G401.6 (cell line): ENCODE measurements around the gene TMEM87B.
"Not testable (repeated sequence)": the region's sequence is repeated elsewhere in the genome, so short reads cannot be mapped to it uniquely, and the experiment has no call there.

Source experiments
- FAIRE-seq: peaks from 2 replicates; lab custom pipeline; 2012; peaks lifted over from hg19 to GRCh38; lab: Jason Lieb, UNC

TMEM87B gene

DNA sequence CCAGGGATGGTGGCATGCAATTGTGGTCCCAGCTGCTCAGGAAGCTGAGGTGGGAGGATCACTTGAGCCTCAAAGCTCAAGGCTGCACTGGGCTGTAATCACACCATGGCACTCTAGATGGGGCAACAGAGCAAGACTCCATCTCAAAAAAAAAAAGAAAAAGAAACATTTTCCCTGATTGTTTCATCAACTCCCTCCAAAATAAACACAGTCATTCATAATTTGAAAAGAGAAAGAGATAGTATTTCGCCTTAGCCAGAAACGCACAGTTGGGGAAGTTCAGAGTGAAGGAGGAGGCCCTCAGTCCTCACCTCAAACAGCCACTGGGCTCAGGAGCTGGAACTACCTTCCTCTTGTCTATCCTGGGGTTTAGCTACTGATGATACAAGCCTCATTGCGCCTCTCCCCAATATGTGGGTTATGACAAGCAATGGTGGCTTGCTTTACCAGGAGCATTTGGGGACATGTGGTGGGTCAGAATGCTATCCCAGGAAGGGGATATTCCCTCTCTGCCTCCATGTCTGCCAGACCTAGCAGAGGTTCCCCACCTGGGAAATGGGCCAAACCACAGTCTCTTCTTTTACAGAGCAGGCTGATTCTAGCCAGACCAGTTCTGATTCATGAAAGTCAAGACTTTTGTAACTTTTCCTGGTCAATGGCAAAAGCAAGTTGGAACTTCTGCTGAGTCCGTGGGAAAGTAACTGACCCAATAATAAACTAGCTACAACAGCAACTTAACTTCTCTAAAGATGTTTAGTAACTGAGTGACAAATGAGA lies 22.2 kb upstream of the TMEM87B start:
- FAIRE-seq, result no peak

DNA sequence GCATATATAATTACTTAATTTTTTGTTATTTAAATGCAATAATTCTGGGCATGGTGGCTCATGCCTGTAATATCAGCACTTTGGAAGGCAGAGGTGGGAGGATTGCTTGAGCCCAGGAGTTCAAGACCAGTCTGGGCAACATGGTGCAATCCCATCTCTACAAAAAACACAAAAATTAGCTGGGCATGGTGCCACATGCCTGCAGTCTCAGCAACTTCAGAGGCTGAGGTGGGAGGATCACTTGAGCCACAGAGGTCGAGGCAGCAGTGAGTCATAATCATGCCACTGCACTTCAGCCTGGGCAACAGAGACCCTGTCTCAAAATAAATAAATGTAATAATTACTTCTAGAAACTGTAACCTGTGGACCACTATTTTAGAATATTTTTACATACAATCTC lies 21.5 kb upstream of the TMEM87B start:
- FAIRE-seq, result no peak

DNA sequence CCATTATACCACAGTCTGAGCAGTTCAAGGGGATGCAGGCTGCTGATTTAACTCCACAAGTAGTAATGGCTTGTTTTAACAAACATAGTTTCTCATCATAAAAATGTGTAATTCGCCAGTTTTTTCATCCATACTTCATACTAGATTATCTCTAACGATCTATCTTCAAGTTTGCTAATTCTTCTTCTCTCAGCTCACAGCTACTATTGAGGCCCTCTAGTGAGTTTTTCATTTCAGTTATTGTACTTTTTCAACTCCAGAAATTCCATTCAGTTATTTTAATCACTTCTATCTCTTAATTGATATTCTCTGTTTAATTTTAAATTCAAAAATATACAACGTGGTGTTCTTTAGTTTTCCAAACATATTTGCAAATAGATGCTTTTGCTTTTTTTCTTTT lies 20.1 kb upstream of the TMEM87B start:
- FAIRE-seq, result no peak

DNA sequence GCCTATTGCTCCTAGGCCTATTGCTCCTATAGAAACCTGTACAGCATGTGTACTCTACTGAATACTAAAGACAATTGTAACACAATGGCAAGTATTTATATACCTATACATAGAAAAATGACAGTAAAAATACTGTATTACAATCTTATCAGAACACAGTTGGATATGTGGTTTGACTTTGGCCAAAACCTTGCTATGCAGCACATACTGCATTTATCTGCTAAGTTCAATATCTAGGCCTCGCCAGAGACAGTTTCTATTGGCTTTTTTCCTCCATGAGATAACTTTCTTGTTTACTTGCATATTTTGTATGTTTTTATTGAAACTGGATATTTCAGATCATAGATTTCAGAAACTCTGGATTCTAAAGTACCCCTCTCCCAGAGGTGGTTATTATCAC lies 19.3 kb upstream of the TMEM87B start:
- no peak for FAIRE-seq

DNA sequence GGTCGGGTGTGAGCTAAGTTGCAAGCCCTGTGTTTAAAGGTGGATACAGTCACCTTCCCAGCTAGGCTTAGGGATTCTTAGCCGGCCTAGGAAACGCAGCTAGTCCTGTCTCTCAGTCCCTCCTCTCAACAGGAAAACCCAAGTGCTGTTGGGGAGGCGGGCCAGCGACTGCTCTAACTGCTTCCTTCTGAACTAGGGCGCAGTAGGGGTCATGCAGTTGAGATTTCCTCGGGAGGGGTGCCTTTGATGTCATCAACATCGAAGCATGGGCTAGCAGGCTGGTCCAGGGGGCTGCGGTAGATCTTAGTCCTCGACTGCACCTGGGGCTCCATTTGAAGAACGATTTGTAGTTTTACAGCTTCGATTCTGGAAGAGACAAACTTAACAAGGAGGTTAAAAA lies 15.5 kb upstream of the TMEM87B start:
- FAIRE-seq, result not testable (repeated sequence)

DNA sequence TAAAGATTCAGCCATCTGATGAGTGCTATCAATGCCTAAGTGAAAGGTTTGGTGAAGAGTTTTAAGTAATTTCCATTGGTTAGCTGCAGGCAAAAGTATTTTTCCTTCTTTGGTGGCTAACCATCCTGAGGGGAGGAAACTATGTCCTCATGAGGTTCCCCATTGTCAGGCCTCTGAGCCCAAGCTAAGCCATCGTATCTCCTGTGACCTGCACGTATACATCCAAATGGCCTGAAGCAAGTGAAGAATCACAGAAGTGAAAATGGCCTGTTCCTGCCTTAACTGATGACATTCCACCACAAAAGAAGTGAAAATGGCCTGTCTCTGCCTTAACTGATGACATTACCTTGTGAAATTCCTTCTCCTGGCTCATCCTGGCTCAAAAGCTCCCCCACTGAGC lies 15.0 kb upstream of the TMEM87B start:
- FAIRE-seq, result not testable (repeated sequence)

DNA sequence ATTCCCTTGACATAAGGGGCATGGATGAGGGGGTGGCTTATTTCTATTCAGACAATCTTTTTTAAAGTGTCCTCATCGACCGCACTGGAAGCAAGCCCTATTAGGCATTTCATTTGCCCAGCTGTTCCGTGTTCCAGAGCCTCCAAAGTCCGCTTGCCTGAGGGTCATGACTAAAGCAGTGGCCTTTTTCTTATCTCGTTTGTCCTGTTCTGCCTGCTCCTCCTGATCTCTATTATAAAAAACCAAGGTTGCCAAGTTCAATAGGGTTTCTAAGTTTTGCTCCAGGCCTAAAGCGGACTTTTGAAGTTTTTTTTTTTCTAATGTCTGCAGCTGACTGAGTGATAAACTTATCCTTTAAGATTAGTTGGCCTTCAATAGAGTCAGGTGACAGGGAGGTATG lies 13.6 kb upstream of the TMEM87B start:
- FAIRE-seq, result not testable (repeated sequence)

DNA sequence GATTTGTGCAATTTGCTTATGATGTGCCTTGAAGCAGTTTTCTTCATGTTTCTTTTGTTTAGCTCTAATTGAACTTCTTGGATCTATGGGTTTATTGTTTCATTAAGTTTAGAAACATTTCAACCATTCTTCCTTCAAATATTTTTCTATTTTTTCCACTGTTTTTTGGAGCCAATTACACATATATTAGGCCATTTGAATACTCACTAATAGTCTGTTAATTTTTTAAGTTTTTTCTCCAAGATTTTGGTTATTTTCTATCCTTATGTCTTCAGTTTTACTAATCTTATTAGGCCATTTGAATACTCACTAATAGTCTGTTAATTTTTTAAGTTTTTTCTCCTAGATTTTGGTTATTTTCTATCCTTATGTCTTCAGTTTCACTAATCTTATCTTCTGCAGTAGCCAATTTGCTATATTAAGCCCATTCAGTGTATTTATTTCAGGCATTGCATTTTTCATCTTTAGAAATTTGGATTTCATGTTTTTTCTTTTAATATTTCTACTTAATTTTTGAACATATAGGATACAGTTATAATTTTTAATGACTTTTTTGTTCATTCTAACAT lies 9.5 kb upstream of the TMEM87B start:
- no peak for FAIRE-seq

DNA sequence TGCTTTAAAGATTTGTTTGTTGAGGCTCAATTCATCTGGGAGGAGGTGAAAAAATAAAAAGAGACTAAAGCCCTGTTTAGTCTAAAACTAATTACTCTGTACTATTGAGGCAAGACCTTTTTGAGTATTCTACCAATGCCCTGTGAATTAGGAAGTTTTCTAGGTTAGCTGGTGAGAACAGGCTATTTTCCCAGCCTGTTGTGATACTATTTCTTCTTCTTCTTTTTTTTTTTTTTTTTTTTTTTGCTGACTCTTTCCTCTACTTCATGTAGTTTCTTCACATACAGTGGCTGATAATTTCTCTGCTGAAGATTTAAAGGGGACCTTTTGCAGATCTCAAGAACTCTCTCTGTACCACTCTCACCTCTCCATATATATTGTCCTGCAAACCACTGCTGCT lies 8.8 kb upstream of the TMEM87B start:
- FAIRE-seq, result no peak

DNA sequence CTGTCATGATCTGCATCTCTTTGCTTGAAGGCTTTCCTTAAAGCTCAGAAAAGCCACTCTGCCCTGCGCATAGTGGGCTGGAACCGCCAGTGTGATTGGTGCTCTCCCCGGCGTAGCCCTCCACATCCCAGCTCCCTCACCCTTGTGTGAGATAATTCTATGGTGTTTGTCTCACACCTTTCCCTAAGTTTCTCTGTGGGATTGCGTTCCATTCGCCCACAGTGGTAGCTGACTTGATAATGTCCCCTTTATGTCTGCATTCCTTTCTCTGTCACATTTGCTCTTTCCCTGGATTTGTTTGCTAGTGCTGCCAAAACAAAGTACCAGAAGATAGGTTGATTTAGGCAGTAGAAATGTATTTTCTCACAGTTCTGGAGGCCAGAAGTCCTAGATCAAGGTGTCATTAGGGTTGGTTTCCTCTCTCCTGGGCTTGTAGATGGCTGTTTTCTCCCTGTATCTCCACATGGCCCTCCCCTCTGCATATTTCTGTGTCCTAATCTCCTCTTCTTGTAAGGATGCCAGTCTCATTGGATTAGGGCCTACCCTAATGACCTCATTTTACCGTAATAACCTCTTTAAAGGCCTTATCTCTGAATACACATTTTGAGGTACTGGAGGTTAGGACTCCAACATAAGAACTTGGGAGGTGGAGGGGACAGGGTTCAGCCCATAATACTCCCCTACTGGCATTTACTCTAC lies 7.4 kb upstream of the TMEM87B start:
- no peak for FAIRE-seq

DNA sequence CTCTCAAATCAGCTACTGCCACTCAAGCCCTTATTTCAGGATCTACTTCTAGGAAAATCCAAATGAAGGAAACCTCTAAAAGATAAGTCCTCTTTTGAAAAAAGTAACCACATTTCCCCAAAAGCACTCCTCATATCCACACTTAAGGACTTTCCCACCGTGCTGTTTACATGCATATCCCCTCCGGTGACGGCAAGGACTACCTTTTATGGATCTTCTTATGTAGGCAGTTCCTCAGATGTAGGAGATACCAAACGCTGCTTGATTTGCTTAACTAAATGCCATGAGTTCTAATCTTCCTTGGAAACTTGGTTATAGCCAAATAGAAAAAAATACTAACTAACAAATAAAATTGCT lies 6.9 kb upstream of the TMEM87B start:
- no peak for FAIRE-seq

DNA sequence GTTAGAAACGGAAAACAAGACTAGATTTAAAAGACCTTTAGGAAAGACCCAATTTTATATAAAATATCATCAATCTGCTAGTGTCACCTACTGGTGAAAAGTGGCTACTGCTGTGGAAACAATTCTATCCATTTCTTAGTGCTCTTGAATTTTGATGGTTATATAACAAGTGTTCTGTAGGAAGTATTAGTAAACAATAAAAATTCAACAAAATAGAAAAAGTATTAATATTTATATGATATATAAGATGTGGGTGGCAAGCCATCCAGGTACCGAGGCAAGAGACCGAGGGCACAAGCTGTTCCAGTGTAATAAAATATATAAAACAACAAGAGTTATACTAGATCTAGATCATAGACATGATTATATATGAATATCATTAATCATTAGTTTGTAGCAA lies 6.2 kb upstream of the TMEM87B start:
- peak; percentile 96 for FAIRE-seq

DNA sequence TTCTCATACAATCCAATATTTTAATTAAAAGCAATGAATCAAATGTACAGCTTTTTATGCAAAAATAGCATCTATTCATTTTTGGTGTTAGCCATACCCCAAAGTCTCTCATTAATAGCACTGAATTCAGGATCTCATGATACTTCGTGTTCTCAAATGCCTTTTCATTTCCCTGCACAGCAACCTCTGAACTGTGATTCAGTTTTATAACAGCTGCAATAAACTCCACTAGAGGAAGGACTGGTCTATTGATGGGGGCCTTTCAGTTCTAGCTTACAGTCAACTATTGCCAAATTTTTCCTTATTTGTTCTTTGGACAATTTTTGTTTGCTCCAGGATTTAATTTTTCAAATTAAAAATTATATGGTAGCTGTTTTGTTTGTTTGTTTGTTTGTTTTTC lies 4.8 kb upstream of the TMEM87B start:
- no peak for FAIRE-seq

DNA sequence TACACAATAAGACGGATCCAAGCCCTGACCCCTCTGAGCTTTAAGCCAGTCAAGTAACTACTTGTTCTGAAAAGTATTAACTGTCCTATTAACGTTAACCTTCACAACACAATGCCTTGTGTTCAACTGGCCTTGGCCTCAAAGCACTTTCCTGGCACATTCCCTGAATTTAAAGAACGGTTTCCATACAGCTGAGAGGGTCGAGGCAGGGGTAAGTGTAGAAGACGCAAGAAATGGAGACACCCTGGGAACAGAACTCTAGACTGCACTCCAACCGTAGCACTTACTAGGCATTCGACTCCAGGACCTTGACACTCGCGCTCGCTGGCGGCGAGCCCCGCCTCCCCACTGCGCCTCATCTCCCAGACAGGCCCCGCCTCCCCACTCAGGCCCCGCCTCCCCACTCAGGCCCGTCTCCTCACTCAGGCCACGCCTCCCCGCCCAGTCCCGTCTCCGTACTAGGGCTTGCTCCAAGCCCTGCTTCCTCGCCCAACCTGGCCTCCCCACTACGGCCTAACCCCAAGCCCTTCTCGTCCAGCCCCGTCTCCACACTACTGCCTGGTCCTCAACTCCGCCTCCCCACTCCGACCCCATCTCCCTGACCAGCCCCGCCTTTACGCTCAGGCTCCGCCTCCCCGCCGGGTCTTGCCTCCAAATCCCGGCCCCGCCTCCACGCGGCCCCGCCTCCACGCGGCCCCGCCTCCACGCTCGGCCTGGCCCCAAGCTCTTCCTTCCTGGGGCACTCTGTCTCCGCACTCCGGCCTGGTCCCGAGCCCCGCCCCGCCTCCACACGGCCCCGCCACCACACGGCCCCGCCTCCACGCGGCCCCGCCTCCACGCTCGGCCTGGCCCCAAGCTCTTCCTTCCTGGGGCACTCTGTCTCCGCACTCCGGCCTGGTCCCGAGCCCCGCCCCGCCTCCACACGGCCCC lies 887 bp upstream of the TMEM87B start:
- no peak for FAIRE-seq

DNA sequence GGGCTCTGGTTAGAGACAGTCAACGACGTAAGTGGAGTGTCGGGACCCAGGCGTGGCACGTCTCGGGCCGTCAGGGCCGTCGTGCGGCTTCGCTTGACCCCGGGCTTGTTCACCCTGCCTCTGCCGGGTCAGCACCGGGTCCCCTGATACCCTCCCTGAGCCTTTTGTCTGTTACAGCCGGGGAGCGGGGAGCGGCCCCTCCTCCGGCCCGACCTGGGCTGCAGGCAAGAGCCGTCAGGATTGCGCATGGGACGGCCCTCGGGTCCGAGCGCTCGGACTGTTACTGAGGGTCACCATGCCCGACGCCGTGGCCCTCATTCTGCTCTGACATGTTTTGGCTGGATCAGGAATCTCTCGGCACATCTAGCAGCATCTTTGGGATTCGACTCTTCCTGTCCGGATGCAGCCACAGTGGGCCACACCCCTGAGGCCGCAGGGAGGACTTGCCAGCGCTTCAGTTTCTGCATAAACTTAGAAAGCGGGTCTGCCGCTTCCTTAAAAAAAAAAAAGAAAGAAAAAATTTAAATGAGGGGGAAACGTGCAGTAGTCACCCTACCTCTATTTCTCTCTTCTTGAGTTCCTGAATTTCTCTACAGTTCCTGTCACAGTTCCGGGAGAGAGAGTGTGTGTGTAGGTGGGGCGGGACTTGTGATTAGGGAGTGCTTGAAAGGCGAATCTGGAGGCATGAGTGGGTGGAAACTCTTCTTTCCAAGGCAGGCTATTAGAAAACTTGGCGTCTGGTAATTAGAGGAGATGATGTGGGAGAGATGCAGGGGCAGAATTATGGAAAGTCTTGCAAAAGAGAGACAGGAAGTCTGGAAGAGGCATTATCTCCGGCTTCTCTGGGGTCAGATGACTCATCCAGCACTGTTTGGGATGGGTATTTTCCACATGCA lies 909 bp downstream of the TMEM87B start:
- FAIRE-seq, result no peak

DNA sequence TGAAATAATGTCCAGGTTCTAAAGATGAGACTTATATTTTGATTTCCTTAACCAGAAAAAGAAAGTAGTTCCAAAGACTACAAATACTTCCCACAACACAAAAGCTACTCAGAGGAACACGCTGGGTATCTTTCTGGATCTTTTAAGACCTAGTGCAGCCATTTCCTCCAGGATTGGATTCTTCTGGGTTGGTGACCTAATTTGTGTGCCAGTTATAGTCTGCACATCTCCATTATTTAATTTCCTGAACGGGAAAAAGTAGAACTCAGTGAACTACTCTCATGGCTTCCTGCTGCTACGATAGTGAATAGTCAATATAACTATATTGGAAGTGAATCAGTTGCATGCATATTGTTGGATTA lies 1.5 kb downstream of the TMEM87B start:
- FAIRE-seq, result no peak

DNA sequence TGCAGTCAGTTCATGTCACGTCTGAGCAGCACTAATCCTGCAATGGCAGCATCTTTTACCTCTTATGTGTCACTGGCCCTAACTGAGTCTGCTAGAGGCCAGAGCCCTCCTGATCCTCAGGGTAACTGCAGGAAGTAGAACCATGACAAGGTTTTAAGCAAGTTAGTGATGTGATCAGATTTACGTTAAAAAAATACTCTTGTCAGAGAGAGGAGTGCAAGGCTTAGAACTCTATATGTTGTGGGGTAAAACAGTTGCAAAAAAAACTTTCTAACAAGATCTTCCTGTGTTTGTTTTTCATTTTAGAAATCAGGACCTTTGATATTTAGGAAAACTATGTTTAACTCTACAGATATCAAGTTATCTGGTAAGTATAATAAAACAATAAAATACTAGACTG lies 4.6 kb downstream of the TMEM87B start:
- FAIRE-seq, result no peak

DNA sequence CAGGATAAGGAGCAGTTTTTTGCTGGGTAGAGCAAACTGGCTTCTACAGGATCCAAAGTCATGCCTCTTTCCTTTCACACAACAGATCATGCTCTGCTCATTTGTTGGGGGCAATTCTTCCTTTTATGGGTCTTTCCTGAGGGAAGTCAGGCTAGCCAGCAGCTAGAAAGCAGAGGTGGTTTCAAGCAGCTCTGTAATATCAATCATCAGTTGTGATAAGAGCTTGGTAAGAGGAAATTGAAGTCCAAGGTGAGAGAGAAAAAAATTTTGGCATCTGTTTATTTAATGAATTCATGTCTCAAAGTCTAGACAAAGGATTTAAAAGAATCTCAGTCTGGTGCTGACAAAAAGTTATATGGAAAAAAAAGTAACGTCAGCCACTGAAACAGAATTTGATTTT lies 6.2 kb downstream of the TMEM87B start:
- no peak for FAIRE-seq

DNA sequence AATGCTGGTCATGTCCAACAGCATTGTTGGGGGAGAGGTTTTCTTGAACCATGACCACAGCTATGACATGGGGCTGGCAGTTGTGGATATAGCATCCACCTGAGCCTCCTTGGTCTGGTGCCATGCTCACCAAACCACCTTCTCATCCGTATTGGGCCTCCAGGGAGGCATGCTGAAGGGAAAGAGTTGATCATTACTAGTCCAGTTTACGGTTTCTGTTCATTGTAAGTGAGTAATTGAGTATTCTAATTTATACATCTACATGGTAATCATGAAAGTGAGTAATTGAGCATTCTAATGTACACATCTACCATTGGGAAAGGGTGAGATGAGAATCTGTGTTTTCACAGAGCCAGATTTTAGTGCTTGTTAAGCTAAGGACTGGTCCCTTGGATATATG lies 6.8 kb downstream of the TMEM87B start:
- no peak for FAIRE-seq

DNA sequence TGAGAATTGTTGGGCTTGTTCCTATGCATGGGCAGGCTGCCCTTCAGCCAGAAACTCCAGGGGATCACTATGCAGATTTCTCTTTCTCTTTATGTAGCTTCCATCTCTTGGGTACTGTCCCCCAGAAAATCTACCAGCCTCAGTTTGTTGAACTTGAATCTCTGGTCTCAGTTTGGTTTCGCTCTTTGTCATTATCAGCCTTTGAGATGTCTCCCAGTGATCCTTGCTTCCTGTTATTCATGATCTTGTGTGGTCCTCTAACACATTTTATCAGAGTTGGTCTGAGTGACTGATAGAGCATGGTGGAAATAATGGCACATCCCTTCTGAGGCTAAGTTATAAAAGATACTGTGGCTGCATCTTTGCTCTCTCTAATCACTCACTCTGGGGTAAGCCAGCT lies 7.8 kb downstream of the TMEM87B start:
- FAIRE-seq, result no peak

DNA sequence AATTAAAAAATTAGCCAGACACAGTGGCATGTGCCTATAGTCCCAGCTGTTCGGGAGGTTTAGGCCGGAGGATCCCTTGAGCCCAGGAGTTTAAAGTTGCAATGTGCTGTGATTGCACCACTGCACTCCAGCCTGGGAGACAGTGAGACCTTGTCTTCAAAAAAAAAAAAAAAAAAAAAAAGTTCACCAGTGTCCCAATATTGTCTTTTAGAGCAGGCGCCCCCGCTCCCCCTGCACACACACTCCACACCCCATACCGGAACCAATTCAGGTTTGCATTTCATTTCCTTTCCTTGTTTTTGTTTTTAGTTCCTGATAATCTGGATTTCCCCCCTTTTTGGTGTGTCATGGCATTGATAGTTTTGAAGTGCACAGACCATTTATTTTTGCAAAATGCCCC lies 10.4 kb downstream of the TMEM87B start:
- FAIRE-seq, result no peak

DNA sequence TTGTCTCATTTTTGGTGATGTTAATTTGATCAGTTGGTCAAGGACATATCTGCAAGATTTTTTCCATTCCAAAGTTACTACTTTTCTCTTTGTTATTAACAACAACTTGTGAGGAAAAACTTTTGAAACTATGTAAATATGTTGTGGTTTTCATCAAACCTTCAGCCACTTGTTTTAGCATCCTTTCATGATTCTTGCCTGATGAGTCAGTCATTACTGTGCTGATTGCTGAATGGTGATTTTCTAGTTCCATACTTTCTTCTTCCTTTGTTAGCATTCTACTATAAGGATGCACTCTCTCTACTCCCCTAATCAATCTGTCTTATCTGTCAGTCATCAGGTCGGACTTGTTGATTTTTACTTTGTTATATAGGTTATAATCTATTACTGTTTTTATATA lies 10.9 kb downstream of the TMEM87B start:
- no peak for FAIRE-seq
